ENCODE data around the gene MSI2.

- TF ChIP-seq CTCF (conservative IDR thresholded peaks at IDR 0.05; ENCODE audit: low read depth in 2 of 2) (no peak), CREB1 (CRISPR knock-in tag; IDR thresholded peaks at IDR 0.05; ENCODE audit: low read depth) (no peak), POLR2AphosphoS5 (IDR thresholded peaks at IDR 0.05; ENCODE audit: low read depth) (no peak)
Observed at GRCh38 chr17:57368637-57369336, 112.5 kb downstream of the MSI2 start.

Data from GM23338 (cell line).